SK-N-SH treated with all-trans-retinoic acid at 6 μM for 48 hours (cell line): ENCODE measurements around the gene NHERF2.

Source experiments
- ATAC-seq: fragments of 200-7000 bp; cut with Tn5 transposase; 3 replicates; pipeline ENCODE4 v1.9.1; 2020; ENCODE audit warnings: mild to moderate bottlenecking, moderate library complexity
- ARNTL ChIP-seq: fragments of 450-650 bp; formaldehyde crosslinking; IDR thresholded peaks from 2 replicates; pipeline ENCODE4 v1.5.0; 2020; ENCODE audit warnings: low read depth, mild to moderate bottlenecking, moderate library complexity, borderline replicate concordance
- CSDC2 ChIP-seq: fragments of 250-450 bp; sonication (Bioruptor Pico); IDR thresholded peaks from 2 replicates; pipeline ENCODE4 v1.5.0; 2020; ENCODE audit warnings: mild to moderate bottlenecking, moderate library complexity
- ESRRG ChIP-seq: fragments of 250-450 bp; sonication (Bioruptor Pico); IDR thresholded peaks from 2 replicates; pipeline ENCODE4 v1.6.1; 2021; ENCODE audit warnings: mild to moderate bottlenecking
- ISL1 ChIP-seq: fragments of 250-450 bp; sonication (Bioruptor Pico); IDR thresholded peaks from 2 replicates; pipeline ENCODE4 v2.1.2; 2022; ENCODE audit warnings: mild to moderate bottlenecking, moderate library complexity
- OSR1 ChIP-seq: fragments of 250-450 bp; sonication (Bioruptor Pico); IDR thresholded peaks from 2 replicates; pipeline ENCODE4 v1.8.0; 2022; ENCODE audit warnings: moderate library complexity, mild to moderate bottlenecking, inconsistent platforms
- PPARA ChIP-seq: fragments of 250-450 bp; sonication (Bioruptor Pico); IDR thresholded peaks from 2 replicates; pipeline ENCODE4 v1.5.0; 2020; ENCODE audit warnings: mild to moderate bottlenecking, borderline replicate concordance
- RARB ChIP-seq: fragments of 250-450 bp; sonication (Bioruptor Pico); IDR thresholded peaks from 2 replicates; pipeline ENCODE4 v1.8.0; 2021; ENCODE audit warnings: mild to moderate bottlenecking, moderate library complexity
- SNAI2 ChIP-seq: fragments of 250-450 bp; sonication (Bioruptor Pico); IDR thresholded peaks from 2 replicates; pipeline ENCODE4 v1.5.0; 2020; ENCODE audit warnings: mild to moderate bottlenecking, moderate library complexity
- TOX ChIP-seq: fragments of 250-450 bp; sonication (Bioruptor Pico); IDR thresholded peaks from 2 replicates; pipeline ENCODE4 v1.8.0; 2021; ENCODE audit warnings: mild to moderate bottlenecking, moderate library complexity, borderline replicate concordance
- ZC3H10 ChIP-seq: fragments of 250-450 bp; sonication (Bioruptor Pico); IDR thresholded peaks from 2 replicates; pipeline ENCODE4 v1.5.1; 2021; ENCODE audit warnings: mild to moderate bottlenecking, moderate library complexity
- ZFP3 ChIP-seq: fragments of 250-450 bp; sonication (Bioruptor Pico); IDR thresholded peaks from 2 replicates; pipeline ENCODE4 v1.5.0; 2020; ENCODE audit warnings: mild to moderate bottlenecking, moderate library complexity
- ZFP30 ChIP-seq: fragments of 450-650 bp; formaldehyde crosslinking; IDR thresholded peaks from 2 replicates; pipeline ENCODE4 v1.5.0; 2022; ENCODE audit warnings: mild to moderate bottlenecking, moderate library complexity
- ZNF70 ChIP-seq: fragments of 450-650 bp; formaldehyde crosslinking; IDR thresholded peaks from 2 replicates; pipeline ENCODE4 v1.5.0; 2020; ENCODE audit warnings: mild to moderate bottlenecking, moderate library complexity
- ZNF8 ChIP-seq: fragments of 450-650 bp; formaldehyde crosslinking; IDR thresholded peaks from 2 replicates; pipeline ENCODE4 v1.5.0; 2020; ENCODE audit warnings: mild to moderate bottlenecking, moderate library complexity
- TF ChIP-seq, protein P1 (sequence below): fragments of 250-450 bp; sonication (Bioruptor Pico); IDR thresholded peaks from 2 replicates; pipeline ENCODE4 v1.8.0; 2020; ENCODE audit warnings: mild to moderate bottlenecking, moderate library complexity, borderline replicate concordance
- TF ChIP-seq, protein P2 (sequence below): fragments of 250-450 bp; sonication (Bioruptor Pico); IDR thresholded peaks from 2 replicates; pipeline ENCODE4 v1.8.0; 2021; ENCODE audit warnings: low read depth, mild to moderate bottlenecking, moderate library complexity, borderline replicate concordance
- TF ChIP-seq, protein P3 (sequence below): fragments of 250-450 bp; sonication (Bioruptor Pico); IDR thresholded peaks from 2 replicates; pipeline ENCODE4 v1.5.1; 2020; ENCODE audit warnings: low read depth, mild to moderate bottlenecking, moderate library complexity
- TF ChIP-seq, protein P4 (sequence below): fragments of 250-450 bp; sonication (Bioruptor Pico); IDR thresholded peaks from 2 replicates; pipeline ENCODE4 v1.5.1; 2021; ENCODE audit warnings: mild to moderate bottlenecking, moderate library complexity

Gene NHERF2

DNA sequence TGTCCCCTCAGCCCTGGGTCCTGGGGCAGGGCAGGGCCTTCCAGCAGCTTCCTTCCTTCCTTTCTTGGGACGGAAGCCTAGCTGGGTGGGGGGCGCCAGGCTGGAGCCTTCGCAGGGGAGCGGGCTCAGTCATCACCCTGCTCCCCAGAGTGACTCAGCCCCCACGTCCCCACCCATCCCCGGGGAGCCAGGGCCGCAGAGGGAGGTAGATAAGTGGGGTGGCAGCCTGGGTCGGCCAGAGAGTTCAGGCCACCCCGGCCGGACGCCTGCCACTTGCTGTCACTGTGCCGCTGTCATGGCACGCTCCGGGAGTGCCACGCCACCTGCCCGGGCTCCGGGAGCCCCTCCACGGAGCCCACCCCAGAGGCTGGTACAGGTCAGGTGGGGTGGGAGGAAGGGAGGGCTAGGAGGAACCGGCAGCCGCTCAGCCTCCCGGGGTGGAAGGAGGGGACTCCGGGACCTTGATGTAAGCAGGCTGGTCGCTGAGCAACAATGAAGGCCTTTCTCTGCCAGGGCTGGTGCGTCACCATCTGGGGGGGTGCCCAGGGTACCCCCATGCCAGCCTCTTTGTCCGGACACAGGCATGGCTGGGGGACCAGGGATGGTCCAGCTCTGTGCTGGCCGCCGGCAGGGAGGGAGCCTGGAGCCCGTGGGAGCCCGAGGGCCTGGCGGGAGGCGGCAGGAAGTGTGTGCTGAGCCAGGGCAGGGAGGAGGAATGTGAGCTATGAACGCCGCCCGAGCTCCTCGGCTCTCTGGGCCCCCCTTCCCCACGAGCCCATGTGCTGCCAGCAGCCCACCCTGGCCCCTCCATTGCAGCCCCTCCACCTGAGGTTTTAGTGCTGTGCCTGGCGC lies 6.6 kb downstream of the NHERF2 start:
- ATAC-seq: peak; percentile 90
- TF ChIP-seq CSDC2 (CRISPR knock-in tag): no peak
- TF ChIP-seq, protein P1, sequence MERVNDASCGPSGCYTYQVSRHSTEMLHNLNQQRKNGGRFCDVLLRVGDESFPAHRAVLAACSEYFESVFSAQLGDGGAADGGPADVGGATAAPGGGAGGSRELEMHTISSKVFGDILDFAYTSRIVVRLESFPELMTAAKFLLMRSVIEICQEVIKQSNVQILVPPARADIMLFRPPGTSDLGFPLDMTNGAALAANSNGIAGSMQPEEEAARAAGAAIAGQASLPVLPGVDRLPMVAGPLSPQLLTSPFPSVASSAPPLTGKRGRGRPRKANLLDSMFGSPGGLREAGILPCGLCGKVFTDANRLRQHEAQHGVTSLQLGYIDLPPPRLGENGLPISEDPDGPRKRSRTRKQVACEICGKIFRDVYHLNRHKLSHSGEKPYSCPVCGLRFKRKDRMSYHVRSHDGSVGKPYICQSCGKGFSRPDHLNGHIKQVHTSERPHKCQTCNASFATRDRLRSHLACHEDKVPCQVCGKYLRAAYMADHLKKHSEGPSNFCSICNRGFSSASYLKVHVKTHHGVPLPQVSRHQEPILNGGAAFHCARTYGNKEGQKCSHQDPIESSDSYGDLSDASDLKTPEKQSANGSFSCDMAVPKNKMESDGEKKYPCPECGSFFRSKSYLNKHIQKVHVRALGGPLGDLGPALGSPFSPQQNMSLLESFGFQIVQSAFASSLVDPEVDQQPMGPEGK: peak; percentile 74; the same call in 1 of the 2 replicates
- peak; percentile 31; the same call in 1 of the 2 replicates for TF ChIP-seq ZFP3 (CRISPR knock-in tag)
- TF ChIP-seq ZFP30 (CRISPR knock-in tag): no peak
- TF ChIP-seq, protein P2, sequence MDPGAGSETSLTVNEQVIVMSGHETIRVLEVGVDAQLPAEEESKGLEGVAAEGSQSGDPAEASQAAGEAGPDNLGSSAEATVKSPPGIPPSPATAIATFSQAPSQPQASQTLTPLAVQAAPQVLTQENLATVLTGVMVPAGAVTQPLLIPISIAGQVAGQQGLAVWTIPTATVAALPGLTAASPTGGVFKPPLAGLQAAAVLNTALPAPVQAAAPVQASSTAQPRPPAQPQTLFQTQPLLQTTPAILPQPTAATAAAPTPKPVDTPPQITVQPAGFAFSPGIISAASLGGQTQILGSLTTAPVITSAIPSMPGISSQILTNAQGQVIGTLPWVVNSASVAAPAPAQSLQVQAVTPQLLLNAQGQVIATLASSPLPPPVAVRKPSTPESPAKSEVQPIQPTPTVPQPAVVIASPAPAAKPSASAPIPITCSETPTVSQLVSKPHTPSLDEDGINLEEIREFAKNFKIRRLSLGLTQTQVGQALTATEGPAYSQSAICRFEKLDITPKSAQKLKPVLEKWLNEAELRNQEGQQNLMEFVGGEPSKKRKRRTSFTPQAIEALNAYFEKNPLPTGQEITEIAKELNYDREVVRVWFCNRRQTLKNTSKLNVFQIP (CRISPR knock-in tag): no peak

DNA sequence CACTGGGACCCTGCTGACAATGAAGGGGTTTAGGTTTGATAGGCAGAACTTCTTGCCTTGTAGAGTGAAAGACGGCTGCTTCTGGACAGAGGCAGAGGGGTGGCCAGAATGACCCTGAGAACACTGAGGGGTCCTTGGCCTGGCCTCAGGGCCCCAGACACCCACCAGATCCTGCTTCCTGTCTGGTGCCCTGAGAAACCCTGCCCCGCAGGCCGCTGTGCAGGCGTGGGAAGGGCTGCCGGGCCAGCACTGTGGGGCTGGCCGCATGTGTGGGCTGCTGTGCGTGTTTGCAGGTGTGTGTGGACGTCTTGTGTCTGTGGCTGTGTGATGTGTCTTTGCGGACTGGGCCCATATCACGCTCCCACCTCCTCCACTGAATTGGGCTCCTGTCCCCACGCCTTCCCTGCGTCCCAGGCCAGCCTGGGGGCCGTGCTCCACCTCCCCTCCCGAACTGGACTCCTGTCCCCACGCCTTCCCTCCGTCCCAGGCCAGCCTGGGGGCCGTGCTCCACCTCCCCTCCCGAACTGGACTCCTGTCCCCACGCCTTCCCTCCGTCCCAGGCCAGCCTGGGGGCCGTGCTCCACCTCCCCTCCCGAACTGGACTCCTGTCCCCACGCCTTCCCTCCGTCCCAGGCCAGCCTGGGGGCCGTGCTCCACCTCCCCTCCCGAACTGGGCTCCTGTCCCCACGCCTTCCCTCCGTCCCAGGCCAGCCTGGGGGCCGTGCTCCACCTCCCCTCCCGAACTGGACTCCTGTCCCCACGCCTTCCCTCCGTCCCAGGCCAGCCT lies 7.4 kb downstream of the NHERF2 start:
- ATAC-seq: peak; percentile 19

DNA sequence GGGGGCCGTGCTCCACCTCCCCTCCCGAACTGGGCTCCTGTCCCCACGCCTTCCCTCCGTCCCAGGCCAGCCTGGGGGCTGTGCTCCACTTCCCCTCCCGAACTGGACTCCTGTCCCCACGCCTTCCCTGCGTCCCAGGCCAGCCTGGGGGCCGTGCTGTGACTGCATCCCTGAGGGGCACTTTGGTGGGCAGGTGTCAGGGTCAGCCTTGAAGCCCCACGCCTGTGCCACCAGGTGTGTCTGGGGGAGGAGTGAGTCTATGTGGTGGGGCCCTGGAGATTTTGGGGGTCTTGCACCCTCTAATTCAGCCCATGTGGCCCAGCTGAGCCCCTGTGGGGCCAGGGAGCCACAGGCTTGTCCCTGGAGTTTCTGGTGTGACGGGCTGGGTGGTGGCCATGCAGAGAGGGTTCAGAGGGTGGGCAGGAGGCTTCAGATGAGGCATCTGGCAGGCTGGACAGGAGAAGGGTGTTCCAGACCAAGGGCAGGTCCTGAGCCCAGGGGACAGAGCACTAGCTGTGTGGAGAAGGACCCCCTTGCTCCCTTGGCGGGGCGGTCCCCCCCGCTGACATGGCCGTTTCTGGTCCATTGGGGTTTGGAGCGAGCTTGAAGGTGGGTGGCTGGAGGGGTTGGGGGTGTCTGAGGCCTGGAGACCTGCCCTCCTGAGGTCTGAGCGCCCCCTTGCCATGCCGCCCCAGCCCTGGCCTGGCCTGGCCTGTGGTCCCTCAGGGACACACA lies 8.2 kb downstream of the NHERF2 start:
- no peak for ATAC-seq
- TF ChIP-seq ARNTL (CRISPR knock-in tag) (no peak), ZNF8 (CRISPR knock-in tag) (no peak), SNAI2 (CRISPR knock-in tag) (no peak), ESRRG (CRISPR knock-in tag) (no peak), PPARA (CRISPR knock-in tag) (no peak), ZC3H10 (no peak), OSR1 (no peak), ZFP3 (CRISPR knock-in tag) (no peak), RARB (no peak), TOX (no peak), ZNF70 (CRISPR knock-in tag) (no peak), ISL1 (CRISPR knock-in tag) (no peak)
- TF ChIP-seq, protein P3, sequence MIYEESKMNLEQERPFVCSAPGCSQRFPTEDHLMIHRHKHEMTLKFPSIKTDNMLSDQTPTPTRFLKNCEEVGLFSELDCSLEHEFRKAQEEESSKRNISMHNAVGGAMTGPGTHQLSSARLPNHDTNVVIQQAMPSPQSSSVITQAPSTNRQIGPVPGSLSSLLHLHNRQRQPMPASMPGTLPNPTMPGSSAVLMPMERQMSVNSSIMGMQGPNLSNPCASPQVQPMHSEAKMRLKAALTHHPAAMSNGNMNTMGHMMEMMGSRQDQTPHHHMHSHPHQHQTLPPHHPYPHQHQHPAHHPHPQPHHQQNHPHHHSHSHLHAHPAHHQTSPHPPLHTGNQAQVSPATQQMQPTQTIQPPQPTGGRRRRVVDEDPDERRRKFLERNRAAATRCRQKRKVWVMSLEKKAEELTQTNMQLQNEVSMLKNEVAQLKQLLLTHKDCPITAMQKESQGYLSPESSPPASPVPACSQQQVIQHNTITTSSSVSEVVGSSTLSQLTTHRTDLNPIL: no peak
- TF ChIP-seq, protein P4, sequence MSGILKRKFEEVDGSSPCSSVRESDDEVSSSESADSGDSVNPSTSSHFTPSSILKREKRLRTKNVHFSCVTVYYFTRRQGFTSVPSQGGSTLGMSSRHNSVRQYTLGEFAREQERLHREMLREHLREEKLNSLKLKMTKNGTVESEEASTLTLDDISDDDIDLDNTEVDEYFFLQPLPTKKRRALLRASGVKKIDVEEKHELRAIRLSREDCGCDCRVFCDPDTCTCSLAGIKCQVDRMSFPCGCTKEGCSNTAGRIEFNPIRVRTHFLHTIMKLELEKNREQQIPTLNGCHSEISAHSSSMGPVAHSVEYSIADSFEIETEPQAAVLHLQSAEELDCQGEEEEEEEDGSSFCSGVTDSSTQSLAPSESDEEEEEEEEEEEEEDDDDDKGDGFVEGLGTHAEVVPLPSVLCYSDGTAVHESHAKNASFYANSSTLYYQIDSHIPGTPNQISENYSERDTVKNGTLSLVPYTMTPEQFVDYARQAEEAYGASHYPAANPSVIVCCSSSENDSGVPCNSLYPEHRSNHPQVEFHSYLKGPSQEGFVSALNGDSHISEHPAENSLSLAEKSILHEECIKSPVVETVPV (CRISPR knock-in tag): no peak

DNA sequence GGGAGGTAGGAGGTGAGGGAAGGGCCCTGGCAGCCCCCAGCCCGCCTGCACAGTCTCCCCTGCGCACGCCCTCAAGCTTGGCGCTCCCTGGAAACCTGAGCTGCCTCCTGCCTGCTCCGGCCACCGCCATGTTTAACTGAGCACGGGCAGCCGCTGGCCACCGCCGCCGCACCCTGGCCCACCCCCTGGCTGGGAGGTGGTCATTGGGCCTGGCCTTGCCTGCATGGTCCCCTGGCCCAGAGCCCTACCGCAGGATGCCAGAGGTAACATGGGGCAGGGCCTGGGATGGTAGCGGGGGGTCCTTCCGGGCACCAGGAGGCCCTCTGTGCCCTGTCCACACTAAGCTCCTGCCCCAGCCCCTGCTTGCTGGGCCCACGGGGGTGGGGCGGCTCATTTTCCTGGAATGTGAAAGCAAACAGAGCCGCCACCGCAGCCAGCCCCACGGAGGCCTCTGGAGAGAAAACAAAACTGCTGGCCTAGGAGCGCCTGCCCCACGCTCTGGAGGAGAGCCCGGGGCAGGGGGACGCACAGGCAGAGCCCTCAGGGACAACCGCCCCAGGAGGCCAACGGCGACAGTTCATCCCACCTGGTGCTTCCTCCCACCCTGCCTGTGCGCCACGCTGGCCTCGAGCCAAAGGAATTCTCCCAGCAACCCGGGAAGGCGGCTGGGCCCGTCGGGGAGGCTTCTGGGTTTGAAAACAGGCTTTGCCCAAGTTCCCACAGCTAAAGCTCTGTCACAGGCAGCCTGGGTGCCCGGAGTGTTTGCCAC lies 8.9 kb downstream of the NHERF2 start:
- peak; percentile 36 for ATAC-seq
- TF ChIP-seq CSDC2 (CRISPR knock-in tag) (no peak), RARB (no peak), SNAI2 (CRISPR knock-in tag) (no peak)
- TF ChIP-seq, protein P1: no peak
- TF ChIP-seq, all 23 proteins: peak for 0
